ENCODE measurements around the gene CACUL1.
"Not testable (repeated sequence)": the region's sequence is repeated elsewhere in the genome, so short reads cannot be mapped to it uniquely, and the experiment has no call there.

The CACUL1 gene

DNA sequence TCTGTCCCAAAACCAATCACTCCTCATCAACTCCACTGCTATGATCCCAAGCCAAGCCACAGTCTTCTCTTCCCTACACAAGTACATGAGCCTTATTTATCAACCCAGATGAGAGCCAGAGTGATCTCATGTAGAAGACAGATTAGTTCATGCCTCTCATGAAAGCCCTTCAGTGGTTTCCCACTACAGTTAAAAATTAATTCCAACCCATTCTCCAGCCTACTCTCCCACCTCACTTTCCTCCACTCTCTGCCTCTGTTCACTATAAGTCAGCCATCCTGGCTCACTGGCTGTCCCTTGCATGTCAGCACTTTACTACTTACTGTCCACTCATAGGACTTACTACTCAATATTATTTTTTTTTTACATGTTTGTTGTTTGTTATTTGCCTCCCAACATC, 67.3 kb downstream of the CACUL1 start:
- DNase-seq (ENCODE audit: low read depth in 2 of 2): no peak

- no peak for DNase-seq (ENCODE audit: low read depth in 2 of 2)
Measured at GRCh38 chr10:118682533-118682932, 72.2 kb downstream of the CACUL1 start.

DNA sequence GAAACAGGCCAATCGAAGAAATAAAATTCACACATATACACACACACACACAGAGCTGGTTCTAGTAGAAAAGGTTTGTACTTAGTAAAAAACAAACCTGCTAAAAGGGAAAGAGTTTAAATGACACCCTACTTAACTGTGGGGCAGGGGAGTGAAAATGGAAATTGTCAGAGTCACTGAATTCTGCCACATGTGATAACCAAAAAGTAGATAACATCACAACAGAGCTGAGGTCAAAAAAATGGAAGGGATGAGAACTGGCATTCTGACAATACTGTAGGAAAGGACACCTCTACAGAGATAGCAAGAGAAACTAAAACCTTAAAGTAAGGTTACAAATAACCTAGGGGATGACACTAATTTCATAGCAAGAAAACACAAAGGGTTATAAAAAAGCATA, 74.6 kb downstream of the CACUL1 start:
- DNase-seq (ENCODE audit: low read depth in 2 of 2): no peak

DNA sequence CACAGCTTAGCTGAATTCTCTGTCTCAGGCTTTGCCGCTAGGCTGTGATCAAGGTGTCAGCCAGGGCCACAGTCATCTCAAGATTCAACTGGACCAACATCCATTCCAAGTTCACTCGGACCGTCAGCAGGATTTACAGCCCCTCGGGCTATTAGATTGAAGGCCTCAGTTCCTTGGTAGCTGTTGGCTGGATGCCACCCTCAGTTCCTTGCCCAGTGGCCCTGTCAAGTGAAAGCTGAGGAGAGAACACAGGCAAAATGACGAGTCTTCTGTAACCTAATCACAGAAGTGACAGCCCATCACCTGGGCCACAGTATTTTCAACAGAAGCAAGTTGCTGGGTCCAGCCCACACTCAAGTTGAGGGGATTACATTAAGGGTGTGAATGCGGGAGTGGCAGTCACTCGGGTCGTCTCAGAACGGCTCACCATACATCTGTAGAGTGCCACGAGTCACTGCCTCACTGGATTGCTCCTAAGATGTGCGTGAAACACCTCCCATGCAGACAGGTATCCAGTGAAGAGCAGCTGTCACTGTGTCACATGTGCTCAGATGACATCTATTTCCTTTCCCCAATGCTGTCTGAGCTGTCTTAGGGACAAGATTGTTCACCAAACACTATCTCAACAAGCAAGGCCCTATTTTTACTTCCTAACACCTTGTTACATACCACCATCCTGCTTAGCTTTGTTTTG, 80.4 kb downstream of the CACUL1 start:
- no peak for DNase-seq (ENCODE audit: low read depth in 2 of 2)

- no peak for DNase-seq (ENCODE audit: low read depth in 2 of 2)
Measured at GRCh38 chr10:118672766-118673715, 81.7 kb downstream of the CACUL1 start.

GRCh38 chr10:118672153-118672552, 82.6 kb downstream of the CACUL1 start:
- DNase-seq (ENCODE audit: low read depth in 2 of 2): no peak

GRCh38 chr10:118671221-118671620, 83.5 kb downstream of the CACUL1 start:
- not testable (repeated sequence) for DNase-seq (ENCODE audit: low read depth in 2 of 2)

DNA sequence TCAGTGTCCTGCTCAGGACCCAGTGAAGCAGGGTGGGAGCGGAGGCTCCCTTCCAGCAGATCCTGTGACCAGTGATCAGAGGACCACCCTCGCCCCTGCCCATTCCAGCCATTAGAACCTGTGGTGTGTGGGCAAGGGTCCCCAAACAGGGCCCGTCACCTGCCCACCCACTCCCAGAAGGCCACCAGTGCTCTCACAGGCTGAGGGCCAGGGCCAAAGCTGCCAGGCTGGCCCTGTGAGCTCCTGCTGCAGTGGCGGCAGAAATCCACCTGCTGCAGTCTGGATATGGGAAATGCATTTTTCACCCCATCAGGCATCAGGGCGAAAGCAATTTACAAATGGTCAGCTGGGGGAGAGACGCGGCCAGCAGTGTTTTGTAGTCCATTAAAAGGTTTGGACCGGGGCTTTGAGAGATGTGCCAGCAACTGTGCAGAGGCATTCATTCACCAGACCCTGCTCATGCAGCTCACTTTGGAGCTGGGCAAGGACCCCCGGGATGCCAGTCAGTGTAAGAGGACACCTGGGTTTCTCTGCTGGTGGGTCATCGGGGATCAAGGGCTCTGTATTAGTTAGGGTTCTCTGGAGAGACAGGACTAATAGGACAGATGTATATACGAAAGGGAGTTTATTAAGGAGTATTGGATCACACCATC, 84.2 kb downstream of the CACUL1 start:
- no peak for DNase-seq (ENCODE audit: low read depth in 2 of 2)

DNA sequence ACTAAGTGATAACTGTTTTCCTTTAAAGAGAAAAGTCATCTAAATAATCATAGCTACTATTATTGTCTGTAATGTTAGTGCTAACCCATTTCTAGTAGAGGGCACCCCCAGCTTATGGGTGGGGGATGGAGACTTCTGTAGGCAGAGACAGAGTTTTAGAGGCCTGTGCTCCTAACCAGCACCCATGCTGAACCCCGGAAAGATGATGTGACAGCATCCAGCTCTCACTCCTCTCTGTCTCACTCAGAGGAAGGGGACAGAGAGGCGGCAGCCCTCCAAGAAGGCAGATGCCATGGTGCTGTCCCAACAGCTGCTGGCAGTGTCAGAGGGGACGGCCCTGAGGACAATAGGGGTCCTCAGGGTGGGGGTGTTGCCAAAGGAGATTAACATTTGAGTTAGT, 84.9 kb downstream of the CACUL1 start:
- DNase-seq (ENCODE audit: low read depth in 2 of 2): no peak

DNA sequence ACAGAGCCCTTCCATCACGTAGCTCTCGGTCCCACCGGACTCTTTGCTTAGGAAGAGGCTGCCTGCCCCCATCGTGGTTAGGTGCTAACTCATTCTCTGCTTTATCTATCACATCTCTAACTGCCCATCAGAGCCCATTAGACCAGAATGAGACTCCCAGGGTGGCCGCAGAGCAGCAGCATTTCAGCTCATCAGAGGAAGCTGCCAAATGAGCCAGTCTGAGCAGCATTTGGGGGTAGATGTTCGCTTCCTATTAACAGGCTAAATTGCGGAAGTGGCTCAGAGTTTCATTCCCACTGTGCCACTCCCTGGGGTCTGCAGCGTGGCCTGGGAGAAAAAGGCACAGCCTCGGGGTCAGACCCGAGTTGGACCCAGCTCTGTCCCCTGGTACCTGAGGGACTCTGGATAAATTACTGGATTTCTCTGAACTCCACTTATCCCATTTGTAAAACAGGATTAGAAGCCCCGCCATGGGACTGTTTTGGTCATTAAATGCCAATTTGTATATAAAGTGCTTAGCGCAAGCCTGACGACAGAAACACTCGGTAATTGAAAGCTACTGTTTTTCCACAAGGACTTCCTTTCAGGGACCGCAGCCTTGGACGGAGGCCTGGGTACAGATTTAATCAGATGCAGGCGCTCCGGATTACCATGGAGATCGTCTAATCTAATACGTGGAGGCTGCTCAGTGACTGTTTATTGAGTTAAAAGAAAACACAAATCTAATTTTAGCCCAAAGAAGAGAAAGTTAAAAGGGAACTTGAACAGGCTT, 85.6 kb downstream of the CACUL1 start:
- DNase-seq (ENCODE audit: low read depth in 2 of 2): no peak

- DNase-seq (ENCODE audit: low read depth in 2 of 2): no peak
Measured at GRCh38 chr10:118668228-118668952, 86.4 kb downstream of the CACUL1 start.

DNA sequence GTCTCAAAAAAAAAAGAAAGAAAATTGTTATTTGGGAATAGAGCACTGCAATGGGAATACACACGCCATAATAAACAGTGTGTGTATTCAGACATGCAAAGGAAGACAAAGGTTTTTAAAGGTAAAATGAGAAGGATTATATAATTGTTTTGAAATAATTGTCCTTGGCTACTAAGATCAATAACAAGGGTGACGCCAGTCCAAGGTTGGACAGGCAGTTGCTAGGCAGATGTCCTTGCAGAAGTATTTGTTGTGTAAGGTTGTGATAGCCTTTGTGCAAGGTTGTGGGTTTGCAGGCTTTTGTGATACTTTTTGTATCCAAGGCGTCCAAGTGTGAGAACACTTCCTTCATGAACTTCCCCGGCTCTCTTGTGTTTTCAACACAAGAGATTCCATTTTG, 87.0 kb downstream of the CACUL1 start:
- DNase-seq (ENCODE audit: low read depth in 2 of 2): no peak

DNA sequence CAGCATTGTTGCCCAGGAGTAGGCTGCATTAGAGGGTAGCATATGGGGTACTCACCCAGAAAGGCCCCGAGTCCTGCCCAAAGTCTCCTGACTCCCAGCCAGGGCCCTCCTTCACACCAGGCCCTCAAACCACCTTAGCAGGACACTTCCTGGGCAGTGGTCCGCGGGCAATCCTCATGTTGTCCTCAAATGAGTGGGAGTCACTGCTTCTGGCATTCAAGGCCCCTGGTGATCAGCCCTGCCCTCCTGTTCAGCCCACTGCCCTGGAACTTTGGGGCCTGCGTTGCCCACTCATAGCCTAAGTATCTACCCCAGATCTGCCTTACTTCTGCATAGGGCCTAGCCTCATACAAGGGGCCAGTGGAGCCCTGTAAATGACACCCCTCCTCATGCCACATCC, 88.4 kb downstream of the CACUL1 start:
- no peak for DNase-seq (ENCODE audit: low read depth in 2 of 2)

DNA sequence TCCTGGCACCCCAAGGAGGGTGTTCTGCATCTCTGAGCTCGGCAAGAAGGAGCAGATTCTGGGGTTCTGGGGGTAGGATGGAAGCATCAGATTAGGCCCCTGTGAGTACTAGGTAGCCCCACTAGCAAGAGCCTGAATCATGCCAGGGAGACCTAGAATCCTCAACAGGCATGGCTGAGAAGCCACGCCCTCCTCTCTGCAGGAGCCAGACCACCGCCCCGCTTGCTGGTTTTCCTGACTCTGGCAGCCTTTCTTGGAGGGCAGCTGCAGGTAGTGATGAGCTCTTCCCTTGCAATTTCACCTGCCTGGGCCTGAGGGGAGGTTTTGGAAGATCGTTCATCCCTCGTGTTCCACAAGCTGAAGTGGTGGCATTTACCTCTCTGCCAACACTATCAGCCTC, 90.4 kb downstream of the CACUL1 start:
- DNase-seq (ENCODE audit: low read depth in 2 of 2): no peak

DNA sequence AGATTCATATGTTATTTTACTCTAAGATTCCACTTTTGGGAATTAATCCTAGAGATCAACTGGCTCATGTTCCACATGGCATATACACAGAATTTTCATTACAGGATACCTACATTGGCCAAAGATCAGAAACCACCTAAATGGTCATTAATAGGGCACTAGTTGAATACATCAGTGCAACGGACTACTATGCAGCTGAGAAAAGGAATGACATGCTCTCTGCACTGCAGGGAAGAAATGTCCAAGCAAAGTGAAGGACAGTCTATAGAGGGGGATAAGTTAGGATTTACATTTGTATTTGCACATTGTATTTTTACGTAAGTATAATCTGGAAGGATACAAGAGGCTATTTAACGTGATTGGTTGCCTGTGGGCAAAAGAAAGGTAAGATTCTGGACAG, 91.6 kb downstream of the CACUL1 start:
- no peak for DNase-seq (ENCODE audit: low read depth in 2 of 2)

GRCh38 chr10:118662228-118663035, 92.3 kb downstream of the CACUL1 start:
- no peak for DNase-seq (ENCODE audit: low read depth in 2 of 2)

DNA sequence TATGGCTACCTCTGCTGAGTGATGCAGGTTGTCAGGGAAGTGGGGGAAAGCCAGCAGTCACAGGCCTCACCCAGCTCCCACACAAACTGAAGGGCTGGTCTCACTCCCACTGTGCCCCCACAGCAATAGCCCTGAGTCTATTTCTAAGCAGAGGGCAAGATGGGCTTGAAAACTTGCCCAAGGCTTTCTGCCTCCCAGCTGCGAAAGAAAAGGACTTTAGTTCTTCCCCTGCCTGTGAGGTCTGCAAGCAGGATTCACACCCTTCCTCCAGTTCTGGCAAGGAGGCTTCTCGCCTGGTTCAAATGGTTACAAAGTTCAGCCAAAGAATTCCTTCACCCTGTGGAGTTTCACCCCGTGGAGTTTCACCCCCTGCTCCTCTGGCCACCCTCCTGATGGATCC, 96.0 kb downstream of the CACUL1 start:
- DNase-seq (ENCODE audit: low read depth in 2 of 2): no peak

DNA sequence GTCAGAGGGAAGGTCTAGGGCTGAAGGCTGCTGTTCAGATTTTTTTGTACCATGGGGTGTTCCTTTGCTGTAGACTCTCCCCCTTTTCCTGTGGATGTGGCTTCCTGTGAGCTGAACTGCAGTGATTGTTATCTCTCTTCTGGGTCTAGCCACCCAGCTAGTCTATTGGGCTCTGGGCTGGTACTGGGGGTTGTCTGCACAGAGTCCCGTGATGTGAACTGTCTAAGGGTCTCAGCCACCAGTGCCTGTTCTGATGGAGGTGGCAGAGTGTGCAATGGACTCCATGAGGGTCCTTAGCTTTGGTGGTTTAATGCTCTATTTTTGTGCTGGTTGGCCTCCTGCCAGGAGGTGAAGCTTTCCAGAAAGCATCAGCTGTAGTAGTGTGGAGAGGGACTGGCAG, 96.6 kb downstream of the CACUL1 start:
- not testable (repeated sequence) for DNase-seq (ENCODE audit: low read depth in 2 of 2)

DNA sequence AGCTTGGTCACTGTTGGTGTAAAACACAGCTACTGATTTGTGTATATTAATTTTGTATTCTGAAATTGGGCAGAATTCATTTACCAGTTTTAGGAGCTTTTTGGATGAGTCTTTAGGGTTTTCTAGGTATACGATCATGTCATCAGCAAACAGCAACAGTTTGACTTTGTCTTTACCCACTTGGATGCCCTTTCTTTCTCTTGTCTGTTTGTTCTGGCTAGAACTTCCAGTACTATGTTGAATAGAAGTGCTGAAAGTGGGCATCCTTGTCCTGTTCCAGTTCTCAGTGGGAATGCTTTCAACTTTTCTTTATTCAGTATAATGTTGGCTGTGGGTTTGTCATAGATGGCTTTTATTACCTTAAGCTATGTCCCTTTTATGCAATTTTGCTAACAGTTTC, 109.5 kb downstream of the CACUL1 start:
- not testable (repeated sequence) for DNase-seq (ENCODE audit: low read depth in 2 of 2)

DNA sequence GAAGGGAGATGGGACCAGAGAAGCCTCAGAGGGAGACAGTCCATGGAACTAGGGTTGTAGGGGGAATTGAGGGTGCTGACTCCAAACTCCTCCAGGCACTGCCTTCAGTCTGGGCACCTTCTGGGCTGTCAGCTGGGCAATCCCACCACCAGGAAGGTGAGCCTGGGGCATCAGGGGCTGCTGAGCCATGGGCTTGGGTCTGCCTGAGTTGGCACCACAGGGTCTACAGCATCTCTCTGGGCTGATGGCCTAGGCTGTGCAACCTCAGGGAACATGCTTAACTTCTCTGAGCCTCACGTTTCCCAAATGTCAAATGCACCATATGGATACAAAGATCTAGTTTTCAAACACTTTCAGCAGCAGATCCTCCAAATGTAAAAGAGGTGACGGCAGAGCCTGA, 112.5 kb downstream of the CACUL1 start:
- DNase-seq (ENCODE audit: low read depth in 2 of 2): no peak
